HG03558 (cell line): ENCODE measurements around the gene RERE.

Experiments
- ATAC-seq: cut with Tn5 transposase; IDR thresholded peaks from one replicate; pipeline ENCODE4 v1.9.1; 2021; ENCODE audit warnings: moderate number of reproducible peaks; ENCODE audit not compliant: unreplicated experiment; ENCODE audit errors: extremely low read depth

Gene RERE

GRCh38 chr1:8368956-8369639 is 448.3 kb downstream of the RERE start:
- ATAC-seq: no peak

- no peak for ATAC-seq
These were observed 449.8 kb downstream of the RERE start for GRCh38 chr1:8367571-8368194.

- ATAC-seq: no peak
These were observed 451.6 kb downstream of the RERE start for GRCh38 chr1:8365661-8366362.

GRCh38 chr1:8364528-8365442 is 452.7 kb downstream of the RERE start:
- no peak for ATAC-seq

GRCh38 chr1:8363767-8364301 is 453.6 kb downstream of the RERE start:
- ATAC-seq: no peak

GRCh38 chr1:8363186-8363766 is 454.2 kb downstream of the RERE start:
- ATAC-seq: no peak

- ATAC-seq: no peak
These were observed 454.7 kb downstream of the RERE start for GRCh38 chr1:8362701-8363101.

GRCh38 chr1:8361198-8361849 is 456.1 kb downstream of the RERE start:
- no peak for ATAC-seq

- no peak for ATAC-seq
These were observed 456.8 kb downstream of the RERE start for GRCh38 chr1:8360493-8361197.

GRCh38 chr1:8359617-8360481 is 457.6 kb downstream of the RERE start:
- no peak for ATAC-seq

- no peak for ATAC-seq
These were observed 458.4 kb downstream of the RERE start for GRCh38 chr1:8358897-8359616.

GRCh38 chr1:8358241-8358896 is 459.1 kb downstream of the RERE start:
- ATAC-seq: no peak

GRCh38 chr1:8357329-8358101 is 459.9 kb downstream of the RERE start:
- ATAC-seq: no peak

- ATAC-seq: no peak
These were observed 460.9 kb downstream of the RERE start for GRCh38 chr1:8356256-8357209.
